K562 (cell line): Measurements from ENCODE around the gene MAP2K4. TPM values are rescaled to one million over a fixed set of nuclear protein-coding genes. Genes with fewer than 3 reads are reported as not detected.

Experiments used
- BRCA1 ChIP-seq, 2 experiments: fragments of 450-650 bp in 1 of 2; sonication (generic) in 1 of 2; formaldehyde crosslinking in 1 of 2; IDR thresholded peaks; 2 replicates each; pipeline versions ENCODE4 v1.5.0 to v1.6.1; 2017 to 2020; ENCODE audit warnings: mild to moderate bottlenecking in 1 of 2, missing genetic modification reagents in 1 of 2
- CGGBP1 ChIP-seq: fragments of 250-450 bp; sonication (Bioruptor Pico); IDR thresholded peaks from 2 replicates; pipeline ENCODE4 v1.9.0; 2021; ENCODE audit warnings: mild to moderate bottlenecking
- GABPA ChIP-seq: fragments of 200-800 bp; sonication (Bioruptor generic); conservative IDR thresholded peaks from 2 replicates; pipeline ENCODE4 v1.6.1; 2016; ENCODE audit warnings: low read depth, missing genetic modification characterization, missing compliant biosample characterization
- KLF13 ChIP-seq: fragments of 450-650 bp; IDR thresholded peaks from 2 replicates; pipeline ENCODE4 v1.6.1; 2016; ENCODE audit warnings: missing genetic modification characterization, low read depth, mild to moderate bottlenecking, missing compliant biosample characterization, moderate library complexity, borderline replicate concordance
- MAFF ChIP-seq: IDR thresholded peaks from 2 replicates; pipeline ENCODE4 v1.6.1; 2012; ENCODE audit warnings: low read length, improper control_type of control experiment
- MAX ChIP-seq: sonication (generic); formaldehyde crosslinking; IDR thresholded peaks from 2 replicates; pipeline ENCODE4 v1.9.0; 2022; ENCODE audit warnings: mild to moderate bottlenecking, missing genetic modification reagents
- MCM7 ChIP-seq, 2 experiments: fragments of 450-650 bp; IDR thresholded peaks; 2 replicates each; pipeline ENCODE4 v1.6.1; 2016 to 2018
- NUFIP1 ChIP-seq: fragments of 450-650 bp; IDR thresholded peaks from 2 replicates; pipeline ENCODE4 v1.6.1; 2018; ENCODE audit not compliant: partially characterized antibody
- PBX2 ChIP-seq, 2 experiments: IDR thresholded peaks in 1 of 2; conservative IDR thresholded peaks in 1 of 2; 2 replicates each; pipeline ENCODE4 v1.6.1; 2016; ENCODE audit warnings: low read depth in 2 of 2, mild to moderate bottlenecking in 1 of 2, missing compliant biosample characterization in 1 of 2, missing genetic modification characterization in 1 of 2, moderate library complexity in 1 of 2
- PML ChIP-seq: IDR thresholded peaks from 2 replicates; pipeline ENCODE4 v1.6.1; 2012; ENCODE audit warnings: low read length, inconsistent platforms
- PRMT5 ChIP-seq: sonication (generic); formaldehyde crosslinking; IDR thresholded peaks from 2 replicates; pipeline ENCODE4 v1.5.0; 2020; ENCODE audit warnings: missing genetic modification reagents
- SREBF1 ChIP-seq: fragments of 150-350 bp; IDR thresholded peaks from 2 replicates; pipeline ENCODE4 v1.6.1; 2014; ENCODE audit warnings: antibody characterized with exemption, low read depth, low read length, borderline replicate concordance
- SRF ChIP-seq, 2 experiments: fragments of 250-450, 450-650 bp in 1 of 2; sonication (Bioruptor Pico) in 1 of 2; sonication (generic) in 1 of 2; formaldehyde crosslinking; IDR thresholded peaks; 2 replicates each; pipeline versions ENCODE4 v1.5.0 to v1.5.1; 2020 to 2022; ENCODE audit warnings: mild to moderate bottlenecking in 1 of 2, missing genetic modification reagents in 1 of 2
- TSC22D4 ChIP-seq: fragments of 450-650 bp; IDR thresholded peaks from 2 replicates; pipeline ENCODE4 v1.6.1; 2016; ENCODE audit warnings: missing genetic modification characterization, missing biosample characterization, control low read depth
- ZKSCAN3 ChIP-seq: fragments of 250-450 bp; sonication (Bioruptor Pico); IDR thresholded peaks from 2 replicates; pipeline ENCODE4 v1.4.0; 2020
- ZNF184 ChIP-seq: sonication (generic); formaldehyde crosslinking; IDR thresholded peaks from 2 replicates; pipeline ENCODE4 v1.5.0; 2020; ENCODE audit warnings: missing genetic modification reagents
- ZNF239 ChIP-seq: fragments of 250-450 bp; sonication (Bioruptor Pico); IDR thresholded peaks from 2 replicates; pipeline ENCODE4 v1.4.0; 2020; ENCODE audit warnings: mild to moderate bottlenecking
- ZNF41 ChIP-seq: fragments of 250-450 bp; sonication (Bioruptor Pico); conservative IDR thresholded peaks from 2 replicates; pipeline ENCODE4 v1.4.0; 2020; ENCODE audit warnings: mild to moderate bottlenecking
- ZNF699 ChIP-seq: fragments of 250-450 bp; sonication (Bioruptor Pico); IDR thresholded peaks from 2 replicates; pipeline ENCODE4 v1.8.0; 2021; ENCODE audit warnings: mild to moderate bottlenecking, moderate library complexity; ENCODE audit not compliant: insufficient replicate concordance
- ZNF707 ChIP-seq: fragments of 250-450 bp; sonication (Bioruptor Pico); conservative IDR thresholded peaks from 2 replicates; pipeline ENCODE4 v1.8.0; 2022; ENCODE audit warnings: inconsistent platforms, mild to moderate bottlenecking, moderate library complexity
- polyA plus RNA-seq, 8 experiments: library from polyadenylated mRNA; depleted of rRNA in 4 of 8; stranded (reverse) in 5 of 8; unstranded in 3 of 8; fragments of >200 nt; fragmentation: Nextera tagmentation in 2 of 8; fragmentation: Illumina TruSeq in 1 of 8; extraction: Ambion mirVana in 2 of 8; extraction: Trizol in 1 of 8; gene quantifications; 2 replicates each; pipeline versions ENCODE4 v1.2.1 to v1.2.3, GENCODE V29; 2011 to 2014; ENCODE audit warnings: inconsistent platforms in 1 of 8, missing spikeins in 1 of 8
- total RNA-seq, 7 experiments: library from RNA; depleted of rRNA in 6 of 7; stranded (reverse); fragments of >200 nt in 6 of 7; fragmentation: Illumina TruSeq in 2 of 7; extraction: Trizol in 2 of 7; gene quantifications; 2 replicates each; pipeline versions ENCODE4 v1.2.1 to v1.2.3, GENCODE V29; 2011 to 2021; ENCODE audit warnings: low replicate concordance in 1 of 7
- TF ChIP-seq, protein P1 (sequence below): sonication (generic); formaldehyde crosslinking; IDR thresholded peaks from 2 replicates; pipeline ENCODE4 v1.5.0; 2020; ENCODE audit warnings: missing genetic modification reagents
- TF ChIP-seq, protein P2 (sequence below): sonication (generic); formaldehyde crosslinking; IDR thresholded peaks from 2 replicates; pipeline ENCODE4 v1.8.0; 2023; ENCODE audit warnings: mild to moderate bottlenecking, missing genetic modification reagents

Gene MAP2K4
- total and polyA plus RNA-seq, 9 of the 15 experiments (the other 6 are each of a cell fraction or from before 2014, with no cell fraction given), result 3.0 to 15.9 (median 10.8) TPM

DNA sequence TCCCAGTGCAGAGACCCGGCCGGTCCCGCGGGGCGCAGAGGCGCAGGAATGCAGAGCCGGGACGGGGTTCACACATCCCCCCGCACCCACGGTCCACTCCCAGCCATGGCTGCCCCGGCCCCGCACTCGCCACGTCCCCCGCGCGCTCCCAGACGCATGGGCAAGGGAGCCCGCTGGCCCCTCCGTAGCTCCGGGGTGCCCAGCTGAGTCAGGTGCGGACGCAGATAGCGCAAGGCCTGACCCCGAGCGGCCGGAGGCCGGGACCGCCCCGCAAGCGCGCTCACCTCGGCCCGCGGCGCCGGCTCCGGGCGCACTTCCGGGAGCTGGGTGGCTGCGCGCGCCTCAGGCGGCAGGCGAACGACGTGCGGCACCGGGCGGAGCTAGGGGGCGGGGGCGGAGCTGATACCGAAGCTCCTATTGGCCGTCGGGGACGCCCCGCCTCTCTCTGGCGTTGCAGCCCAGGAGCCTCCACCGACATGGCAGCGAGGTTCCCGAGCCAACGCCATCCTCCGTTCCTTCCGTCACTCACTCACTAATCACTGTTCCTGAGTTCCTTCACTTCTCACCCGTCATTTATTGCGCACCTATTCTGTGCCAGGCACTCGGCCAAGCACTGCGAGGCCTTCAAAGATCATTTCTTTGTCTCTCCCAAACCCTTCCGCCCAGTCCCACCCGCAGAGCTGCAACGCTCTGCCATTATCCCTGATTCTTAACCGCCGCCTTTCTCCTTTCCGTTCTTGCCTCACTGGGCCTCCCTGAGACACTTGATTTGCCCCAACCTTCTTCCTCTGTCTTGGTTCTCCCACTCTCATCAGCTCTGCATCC, 23.3 kb upstream of the MAP2K4 start, which contains the start of gene ZNF18 (continued):
- no peak for TF ChIP-seq KLF13 (tag)
- no peak for TF ChIP-seq ZNF184 (CRISPR knock-in tag)
- TF ChIP-seq MCM7 (IDR thresholded peaks at IDR 0.05), result no peak
- TF ChIP-seq, protein P1, sequence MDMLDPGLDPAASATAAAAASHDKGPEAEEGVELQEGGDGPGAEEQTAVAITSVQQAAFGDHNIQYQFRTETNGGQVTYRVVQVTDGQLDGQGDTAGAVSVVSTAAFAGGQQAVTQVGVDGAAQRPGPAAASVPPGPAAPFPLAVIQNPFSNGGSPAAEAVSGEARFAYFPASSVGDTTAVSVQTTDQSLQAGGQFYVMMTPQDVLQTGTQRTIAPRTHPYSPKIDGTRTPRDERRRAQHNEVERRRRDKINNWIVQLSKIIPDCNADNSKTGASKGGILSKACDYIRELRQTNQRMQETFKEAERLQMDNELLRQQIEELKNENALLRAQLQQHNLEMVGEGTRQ, result no peak
- TF ChIP-seq PBX2 (CRISPR knock-in tag; IDR thresholded peaks at IDR 0.05; ENCODE audit: low read depth), result no peak
- no peak for TF ChIP-seq PBX2 (tag; conservative IDR thresholded peaks at IDR 0.05; ENCODE audit: low read depth)
- no peak for TF ChIP-seq ZKSCAN3 (CRISPR knock-in tag)
- TF ChIP-seq ZNF41, result no peak
- TF ChIP-seq ZNF239 (CRISPR knock-in tag), result no peak
- TF ChIP-seq PML, result no peak
- TF ChIP-seq ZNF707, result no peak
- TF ChIP-seq GABPA, result peak; percentile 81
- no peak for TF ChIP-seq SREBF1
- TF ChIP-seq, protein P2, sequence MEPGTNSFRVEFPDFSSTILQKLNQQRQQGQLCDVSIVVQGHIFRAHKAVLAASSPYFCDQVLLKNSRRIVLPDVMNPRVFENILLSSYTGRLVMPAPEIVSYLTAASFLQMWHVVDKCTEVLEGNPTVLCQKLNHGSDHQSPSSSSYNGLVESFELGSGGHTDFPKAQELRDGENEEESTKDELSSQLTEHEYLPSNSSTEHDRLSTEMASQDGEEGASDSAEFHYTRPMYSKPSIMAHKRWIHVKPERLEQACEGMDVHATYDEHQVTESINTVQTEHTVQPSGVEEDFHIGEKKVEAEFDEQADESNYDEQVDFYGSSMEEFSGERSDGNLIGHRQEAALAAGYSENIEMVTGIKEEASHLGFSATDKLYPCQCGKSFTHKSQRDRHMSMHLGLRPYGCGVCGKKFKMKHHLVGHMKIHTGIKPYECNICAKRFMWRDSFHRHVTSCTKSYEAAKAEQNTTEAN, result no peak
- TF ChIP-seq CGGBP1, result no peak
- TF ChIP-seq ZNF699 (CRISPR knock-in tag), result no peak
- TF ChIP-seq MAFF, result no peak
- no peak for TF ChIP-seq TSC22D4
- no peak for TF ChIP-seq BRCA1 (IDR thresholded peaks at IDR 0.05)
- TF ChIP-seq BRCA1 (CRISPR knock-in tag; IDR thresholded peaks at IDR 0.05), result no peak
- TF ChIP-seq MAX, result no peak
- no peak for TF ChIP-seq NUFIP1
- TF ChIP-seq SRF (CRISPR knock-in tag; IDR thresholded peaks at IDR 0.05), result no peak
- TF ChIP-seq PRMT5 (CRISPR knock-in tag), result no peak
